NCI-H2029 (cell line): Measurements from ENCODE around the gene SLC6A2.
A peak's percentile ranks its signal among the peaks of the same experiment; 100 is the strongest.

Experiments
- DNase-seq: peaks from one replicate; lab custom pipeline; 2025; lab: John Stamatoyannopoulos, UW

SLC6A2 gene

GRCh38 chr16:55671974-55672280 lies 16.1 kb downstream of the SLC6A2 start:
- DNase-seq, result no peak

DNA sequence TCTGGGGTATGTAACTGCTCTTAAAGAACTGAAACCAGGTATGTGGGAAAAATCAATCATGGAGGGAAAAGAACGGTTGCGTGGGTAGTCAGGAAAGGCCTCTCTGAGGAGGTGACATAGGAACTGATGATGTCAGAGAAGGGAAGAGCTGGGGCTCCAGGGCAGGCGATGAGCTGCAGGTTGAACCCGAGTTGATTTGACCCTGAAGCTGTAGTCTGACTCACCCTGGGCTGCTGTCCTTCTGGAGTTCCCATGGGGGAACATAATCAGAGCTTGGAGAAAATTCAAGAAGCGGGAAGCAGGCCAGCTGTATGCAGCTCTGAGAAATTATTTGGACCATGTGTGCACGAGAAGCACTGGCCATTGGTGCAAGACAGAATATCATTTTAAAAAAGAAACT lies 16.7 kb downstream of the SLC6A2 start:
- DNase-seq, result no peak

- no peak for DNase-seq
Measured at GRCh38 chr16:55678161-55678821, 22.5 kb downstream of the SLC6A2 start.

GRCh38 chr16:55682086-55682485 lies 26.3 kb downstream of the SLC6A2 start:
- DNase-seq, result no peak

DNA sequence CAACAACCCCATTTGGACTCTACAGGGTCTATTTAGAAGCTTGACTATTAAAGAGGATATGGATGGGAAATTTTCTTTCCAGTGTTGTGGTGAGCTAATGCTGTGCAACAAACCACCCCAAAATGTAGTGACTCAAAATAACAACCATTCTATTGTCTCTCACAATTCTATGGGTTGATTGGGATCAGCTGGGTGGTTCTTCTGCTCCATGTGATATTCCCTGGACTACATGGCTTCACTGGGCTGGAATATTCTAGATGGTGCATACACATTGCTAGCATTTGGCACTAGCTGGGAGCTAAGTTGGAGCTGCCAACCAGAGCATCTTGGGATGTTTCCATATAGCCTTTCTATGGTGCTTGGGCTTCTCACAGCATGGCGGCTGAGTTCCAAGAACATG lies 30.2 kb downstream of the SLC6A2 start:
- DNase-seq, result no peak

GRCh38 chr16:55686671-55687070 lies 30.9 kb downstream of the SLC6A2 start:
- DNase-seq, result no peak

DNA sequence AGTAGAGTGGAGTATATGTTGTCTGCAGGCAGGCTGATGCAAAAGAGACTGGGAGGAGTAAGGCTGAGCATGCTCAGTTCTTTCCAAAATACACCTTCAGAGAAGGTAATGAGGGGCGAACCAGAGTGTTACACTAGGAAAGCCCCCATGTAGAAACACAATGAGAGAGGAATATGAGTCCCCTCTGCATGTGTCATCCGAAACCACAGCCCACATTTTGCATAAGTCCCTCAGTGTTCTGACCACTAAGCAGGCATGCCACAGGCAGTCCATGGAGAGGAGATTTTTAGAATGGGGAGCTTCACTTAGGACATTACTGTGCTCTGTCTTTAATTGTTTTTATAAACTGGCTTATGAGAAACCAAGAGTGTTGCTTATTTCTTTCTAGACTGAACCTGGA lies 32.0 kb downstream of the SLC6A2 start:
- no peak for DNase-seq

GRCh38 chr16:55690841-55691240 lies 35.1 kb downstream of the SLC6A2 start:
- DNase-seq, result no peak

GRCh38 chr16:55691771-55692170 lies 36.0 kb downstream of the SLC6A2 start:
- DNase-seq, result no peak

GRCh38 chr16:55695595-55695994 lies 39.8 kb downstream of the SLC6A2 start:
- DNase-seq, result no peak

GRCh38 chr16:55697867-55698266 lies 42.1 kb downstream of the SLC6A2 start:
- no peak for DNase-seq

- DNase-seq, result no peak
Measured at GRCh38 chr16:55698331-55698730, 42.5 kb downstream of the SLC6A2 start.

DNA sequence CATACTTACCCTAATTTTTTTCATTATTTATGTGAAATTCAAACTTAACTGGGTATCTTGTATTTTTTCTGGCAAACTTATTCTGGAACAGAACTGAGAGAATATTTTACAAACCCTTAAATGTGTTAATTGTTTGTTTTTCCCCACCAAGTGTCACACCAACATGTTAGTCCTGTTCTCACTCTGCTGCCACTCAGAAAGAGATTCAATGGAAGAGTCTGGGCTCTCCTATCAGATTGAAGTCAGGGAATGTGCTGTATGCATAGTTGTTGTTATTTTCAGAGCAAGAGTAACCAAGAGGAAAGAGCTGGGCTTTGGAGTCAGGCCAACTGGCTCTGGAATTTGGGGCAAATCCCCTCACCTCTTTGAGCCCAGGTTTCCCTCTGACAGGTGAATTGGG lies 43.2 kb downstream of the SLC6A2 start:
- no peak for DNase-seq

- no peak for DNase-seq
Measured at GRCh38 chr16:55699616-55700015, 43.8 kb downstream of the SLC6A2 start.

DNA sequence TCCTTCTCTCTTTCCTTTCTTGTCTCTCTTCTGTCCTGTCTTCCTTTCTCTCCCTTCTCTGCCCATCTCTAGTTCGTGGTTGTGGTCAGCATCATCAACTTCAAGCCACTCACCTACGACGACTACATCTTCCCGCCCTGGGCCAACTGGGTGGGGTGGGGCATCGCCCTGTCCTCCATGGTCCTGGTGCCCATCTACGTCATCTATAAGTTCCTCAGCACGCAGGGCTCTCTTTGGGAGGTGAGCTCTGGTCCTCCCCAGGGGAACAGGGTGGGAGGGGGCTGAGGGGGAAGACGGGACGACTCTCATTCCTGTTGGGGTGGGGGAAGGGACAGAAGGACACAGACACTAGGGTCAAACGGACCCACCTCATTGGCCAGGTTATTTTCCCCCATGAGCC lies 44.3 kb downstream of the SLC6A2 start:
- no peak for DNase-seq

GRCh38 chr16:55700961-55701360 lies 45.2 kb downstream of the SLC6A2 start:
- no peak for DNase-seq

DNA sequence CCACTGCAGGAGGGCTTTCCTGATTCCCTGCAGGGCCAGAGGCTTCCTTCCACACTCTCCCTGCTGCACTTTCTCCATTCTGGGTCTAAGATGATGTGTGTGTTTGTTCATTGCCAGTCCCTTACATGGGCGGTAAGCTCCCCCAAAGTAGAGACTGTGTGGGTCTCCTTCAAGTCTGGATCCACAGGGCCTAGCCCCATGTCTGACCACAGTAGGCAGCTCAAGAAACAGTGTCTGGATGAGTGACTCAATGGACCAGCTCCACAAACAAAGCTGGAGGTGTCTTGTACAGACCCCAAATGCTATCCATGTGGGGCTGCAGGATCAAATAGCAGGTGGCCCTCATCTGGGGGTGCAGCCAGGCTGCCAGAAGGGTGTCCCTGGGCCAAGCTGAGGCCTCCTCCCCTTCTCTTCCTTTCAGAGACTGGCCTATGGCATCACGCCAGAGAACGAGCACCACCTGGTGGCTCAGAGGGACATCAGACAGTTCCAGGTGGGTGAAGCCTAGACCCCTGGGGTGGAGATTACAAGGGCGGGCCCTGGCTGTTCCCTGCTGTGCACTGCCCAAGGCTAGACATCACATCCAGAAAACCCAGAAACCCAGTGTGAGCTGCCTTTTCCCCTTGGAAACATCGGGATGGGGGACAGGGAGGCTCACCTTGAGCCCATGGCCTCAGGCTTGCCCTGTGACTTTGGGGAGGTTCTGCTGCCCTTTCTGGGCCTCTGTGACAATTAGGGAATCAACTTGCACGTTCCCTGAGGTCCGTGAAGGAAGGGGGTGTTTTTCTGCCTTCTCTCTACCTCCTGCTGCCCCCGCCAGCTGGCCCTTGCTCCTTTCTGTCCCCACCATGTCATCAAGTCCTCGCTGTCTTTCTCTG lies 45.9 kb downstream of the SLC6A2 start:
- DNase-seq, result peak; percentile 25

DNA sequence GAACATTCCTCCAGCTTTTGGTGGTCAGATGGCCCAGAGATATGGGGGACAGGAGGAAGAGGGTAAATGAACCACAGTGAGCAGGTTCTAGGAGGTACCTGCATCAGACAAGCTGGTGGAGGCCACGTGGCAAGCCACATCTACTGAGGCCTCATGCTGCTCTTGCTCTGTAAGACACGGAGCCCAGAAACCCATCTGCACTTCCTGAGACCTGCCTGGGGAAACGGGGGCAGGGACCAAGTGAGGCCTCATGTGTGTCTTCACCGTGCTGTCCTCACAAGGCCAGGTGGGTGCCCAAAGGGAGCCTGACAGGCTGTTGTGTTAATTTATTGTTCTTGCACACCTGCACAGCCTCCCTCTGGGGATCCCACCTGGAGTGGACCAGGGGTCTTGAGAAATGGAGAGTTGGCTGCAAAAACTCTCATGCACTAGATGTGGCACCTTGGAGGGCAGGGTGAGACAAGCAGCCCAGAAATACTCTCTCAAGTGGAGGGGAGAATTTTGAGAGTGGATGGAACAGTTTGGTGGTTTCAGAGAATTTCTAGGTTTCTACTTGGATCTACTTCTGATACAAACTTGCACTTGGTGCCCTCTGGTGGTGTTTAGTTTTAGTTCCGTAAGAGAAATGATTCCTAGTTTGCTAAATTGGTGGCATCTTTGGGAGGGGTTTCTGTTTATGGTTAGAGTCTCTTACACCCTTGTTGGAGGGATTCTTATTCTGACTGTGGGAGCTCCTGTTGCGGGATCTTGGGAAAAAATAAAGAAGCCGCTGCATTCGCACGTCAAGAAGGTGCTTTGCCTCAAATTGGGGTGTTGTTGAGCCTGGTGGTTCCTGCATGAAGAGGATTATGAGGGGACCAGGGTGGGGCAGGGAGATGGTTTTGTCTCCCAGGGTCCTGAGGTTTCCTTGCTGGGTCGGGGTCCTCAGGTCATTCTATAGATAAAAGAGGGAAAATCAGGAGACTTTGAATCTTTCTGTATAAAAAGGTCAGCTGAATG lies 47.5 kb downstream of the SLC6A2 start:
- no peak for DNase-seq

- no peak for DNase-seq
Measured at GRCh38 chr16:55706739-55707384, 51.1 kb downstream of the SLC6A2 start.

- no peak for DNase-seq
Measured at GRCh38 chr16:55709801-55710200, 54.0 kb downstream of the SLC6A2 start.

DNA sequence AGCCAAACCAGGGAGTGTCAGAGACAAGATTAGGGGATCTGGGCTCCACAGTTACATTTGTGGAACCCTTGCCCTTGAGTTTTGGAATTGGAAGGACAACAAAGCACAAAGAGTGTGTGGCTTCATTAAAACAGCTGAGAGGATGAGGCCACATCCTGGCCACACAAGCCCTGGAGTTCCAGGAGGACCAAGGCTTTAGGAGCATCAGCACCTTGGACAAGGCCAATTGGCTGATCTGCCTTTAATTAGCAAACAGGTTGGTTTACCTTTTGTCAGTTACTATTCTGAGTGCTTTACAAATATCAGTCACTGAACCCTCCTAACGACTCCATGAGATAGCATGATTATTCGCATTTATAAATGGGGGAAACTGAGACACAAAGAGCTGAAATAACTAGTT lies 54.7 kb downstream of the SLC6A2 start:
- no peak for DNase-seq
